NCI-H510A treated with DMSO at 0.1 percent for 48 hours (cell line): ENCODE measurements around the gene PCCA.
"Not testable (repeated sequence)": the region's sequence is repeated elsewhere in the genome, so short reads cannot be mapped to it uniquely, and the experiment has no call there.

ENCODE experiments used
- DNase-seq: peaks from one replicate; lab custom pipeline; 2025; lab: John Stamatoyannopoulos, UW

PCCA gene

GRCh38 chr13:100306030-100306429 lies 217.1 kb downstream of the PCCA start:
- no peak for DNase-seq

GRCh38 chr13:100306434-100306999 lies 217.6 kb downstream of the PCCA start:
- no peak for DNase-seq

- DNase-seq, result no peak
Measured at GRCh38 chr13:100314132-100314910, 225.4 kb downstream of the PCCA start.

- no peak for DNase-seq
Measured at GRCh38 chr13:100315522-100315921, 226.6 kb downstream of the PCCA start.

GRCh38 chr13:100318473-100318872 lies 229.6 kb downstream of the PCCA start:
- DNase-seq, result not testable (repeated sequence)

GRCh38 chr13:100323937-100324336 lies 235.0 kb downstream of the PCCA start:
- no peak for DNase-seq

- DNase-seq, result no peak
Measured at GRCh38 chr13:100330662-100331061, 241.8 kb downstream of the PCCA start.

GRCh38 chr13:100333141-100333540 lies 244.2 kb downstream of the PCCA start:
- no peak for DNase-seq

GRCh38 chr13:100334214-100334613 lies 245.3 kb downstream of the PCCA start:
- no peak for DNase-seq

GRCh38 chr13:100336795-100337516 lies 248.1 kb downstream of the PCCA start:
- no peak for DNase-seq

GRCh38 chr13:100338275-100338674 lies 249.4 kb downstream of the PCCA start:
- no peak for DNase-seq

GRCh38 chr13:100339411-100339940 lies 250.6 kb downstream of the PCCA start:
- no peak for DNase-seq

- DNase-seq, result no peak
Measured at GRCh38 chr13:100340865-100341264, 252.0 kb downstream of the PCCA start.

- no peak for DNase-seq
Measured at GRCh38 chr13:100341327-100341726, 252.4 kb downstream of the PCCA start.

GRCh38 chr13:100344544-100344943 lies 255.7 kb downstream of the PCCA start:
- no peak for DNase-seq

- no peak for DNase-seq
Measured at GRCh38 chr13:100347968-100348367, 259.1 kb downstream of the PCCA start.

- no peak for DNase-seq
Measured at GRCh38 chr13:100349594-100349993, 260.7 kb downstream of the PCCA start.

GRCh38 chr13:100350601-100351000 lies 261.7 kb downstream of the PCCA start:
- DNase-seq, result no peak

GRCh38 chr13:100356426-100356825 lies 267.5 kb downstream of the PCCA start:
- no peak for DNase-seq

- no peak for DNase-seq
Measured at GRCh38 chr13:100356889-100357288, 268.0 kb downstream of the PCCA start.

GRCh38 chr13:100357764-100358163 lies 268.9 kb downstream of the PCCA start:
- DNase-seq, result no peak

GRCh38 chr13:100361504-100361903 lies 272.6 kb downstream of the PCCA start:
- DNase-seq, result no peak

GRCh38 chr13:100362371-100362770 lies 273.5 kb downstream of the PCCA start:
- no peak for DNase-seq
